Measurements from ENCODE around the gene SLC38A3. TPM values are rescaled to one million over a fixed set of nuclear protein-coding genes. Genes with fewer than 3 reads are reported as not detected.
A peak's percentile ranks its signal among the peaks of the same experiment; 100 is the strongest.

The SLC38A3 gene
- total and polyA plus RNA-seq, 11 donors, result 1.0 to 14.8 (median 8.4) TPM

DNA sequence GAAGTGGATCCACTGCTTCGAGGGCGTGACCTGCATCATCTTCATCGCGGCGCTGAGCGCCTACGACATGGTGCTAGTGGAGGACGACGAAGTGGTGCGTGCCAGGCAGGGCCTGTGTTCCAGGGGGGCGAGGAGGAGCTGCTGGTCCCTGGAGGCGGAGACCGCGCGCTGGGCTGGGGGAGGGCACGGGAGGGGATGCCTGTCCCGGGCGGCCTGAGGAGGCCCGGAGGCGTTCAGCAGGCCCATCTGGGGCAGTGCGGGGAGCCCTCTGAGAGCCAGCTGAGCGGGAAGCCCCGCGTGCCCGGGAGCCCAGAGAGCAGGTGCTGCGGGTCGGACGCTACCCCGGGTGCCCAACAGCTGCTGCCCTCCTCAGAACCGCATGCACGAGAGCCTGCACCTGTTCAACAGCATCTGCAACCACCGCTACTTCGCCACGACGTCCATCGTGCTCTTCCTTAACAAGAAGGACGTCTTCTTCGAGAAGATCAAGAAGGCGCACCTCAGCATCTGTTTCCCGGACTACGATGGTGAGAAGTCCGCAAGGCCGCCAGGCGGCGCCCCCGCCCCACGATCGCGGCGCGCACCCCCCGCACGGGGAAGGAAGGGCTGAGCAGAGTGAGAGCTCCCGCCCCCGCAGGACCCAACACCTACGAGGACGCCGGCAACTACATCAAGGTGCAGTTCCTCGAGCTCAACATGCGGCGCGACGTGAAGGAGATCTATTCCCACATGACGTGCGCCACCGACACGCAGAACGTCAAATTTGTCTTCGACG, 10.8 kb upstream of the SLC38A3 start:
- peaks cover 12 to 39% (median 21%) of the 10 kb centered on the region in 9 donors for H3K27me3 ChIP-seq
- H3K27ac ChIP-seq, result no peak overlapping the region
- DNase-seq (peak; percentile 54 to 86 (median 64)), ATAC-seq (peak; percentile 45 to 72 (median 68))
- H3K36me3 ChIP-seq, result no peaks in the 10 kb centered on the region
- intact Hi-C loops (cut with DNase I), result loop anchor here in 8 of 10 donors (1.0 to 10.0 kb wide), 7 partner anchors 32 to 350 kb away; partner anchors contain the start of gene HYAL2 (in 1 of the 8)
- H3K4me1 ChIP-seq, result peaks cover 3 to 25% (median 14%) of the 10 kb centered on the region in 12 donors
- H3K9me3 ChIP-seq, result no peaks in the 10 kb centered on the region
- 6 to 10% (median 9%) methylated on average over 38 to 70 of the region's 70 CpGs for WGBS, 4 donors
- TF ChIP-seq CTCF (IDR thresholded peaks at IDR 0.05), result peak; percentile 62 to 90 (median 83)
- TF ChIP-seq POLR2A (IDR thresholded peaks at IDR 0.05), result no peak
- peak overlapping the region in 6 of 12 donors; percentile 12 to 33 (median 15) for H3K4me3 ChIP-seq

GRCh38 chr3:50194903-50195500, 10.1 kb upstream of the SLC38A3 start:
- WGBS, 4 donors, result 50 to 65% (median 63%) methylated on average over 10 to 14 of the region's 14 CpGs
- peak overlapping the region in 6 of 12 donors; percentile 12 to 33 (median 15) for H3K4me3 ChIP-seq
- peaks cover 12 to 44% (median 21%) of the 10 kb centered on the region in 9 donors for H3K27me3 ChIP-seq
- H3K36me3 ChIP-seq, result no peaks in the 10 kb centered on the region
- no peak for DNase-seq
- TF ChIP-seq CTCF (IDR thresholded peaks at IDR 0.05), result no peak
- no peak for TF ChIP-seq POLR2A (IDR thresholded peaks at IDR 0.05)
- peaks cover 3 to 25% (median 14%) of the 10 kb centered on the region in 12 donors for H3K4me1 ChIP-seq
- no peaks in the 10 kb centered on the region for H3K9me3 ChIP-seq
- H3K27ac ChIP-seq, result no peak overlapping the region
- intact Hi-C loops (cut with DNase I), result loop anchor here in 8 of 10 donors (1.0 to 10.0 kb wide), 7 partner anchors 31 to 350 kb away; partner anchors contain the start of gene HYAL2 (in 1 of the 8)
- ATAC-seq, result peak in 3 of 4 donors; percentile 25 to 38 (median 27)

DNA sequence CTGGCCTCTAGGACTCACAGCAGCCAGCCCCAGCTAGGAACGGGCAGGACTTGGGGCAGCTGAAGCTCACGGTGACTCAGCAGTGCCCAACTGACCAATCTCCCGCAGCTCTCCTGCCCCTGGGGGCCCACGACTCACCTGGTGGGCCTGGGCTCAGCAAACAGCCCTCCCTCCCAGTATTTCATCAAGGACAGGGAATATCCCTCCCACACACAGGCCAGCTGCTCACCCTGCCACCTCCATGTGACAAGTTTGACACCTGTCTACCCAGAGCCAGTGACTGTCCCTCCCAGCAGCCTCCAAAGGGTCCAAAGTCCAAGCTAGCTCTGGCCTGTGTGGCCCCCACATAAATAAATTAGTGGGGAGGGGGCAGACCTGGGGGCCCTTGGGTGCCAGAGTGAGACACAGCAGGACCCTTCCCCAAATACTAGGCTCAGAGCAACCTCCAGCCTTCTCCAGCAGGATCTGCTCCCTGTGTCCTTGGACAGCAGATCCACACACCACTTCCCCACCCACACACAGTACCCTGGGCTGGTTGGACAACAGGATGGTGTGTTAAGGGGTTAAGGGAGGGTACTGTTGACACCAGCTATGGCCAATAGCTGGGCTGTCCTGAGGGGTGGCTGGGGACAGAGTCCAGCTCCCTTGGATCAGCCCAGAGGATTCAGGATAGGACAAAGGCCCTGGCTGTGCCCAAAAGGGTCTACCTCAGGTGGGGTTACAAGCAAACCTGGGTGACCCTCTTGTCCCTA, 9.4 kb upstream of the SLC38A3 start:
- 67 to 82% (median 69%) methylated on average over 4 of the region's 4 CpGs for WGBS, 4 donors
- H3K27ac ChIP-seq, result no peak overlapping the region
- H3K4me1 ChIP-seq, result peaks cover 3 to 25% (median 14%) of the 10 kb centered on the region in 12 donors
- no peaks in the 10 kb centered on the region for H3K9me3 ChIP-seq
- TF ChIP-seq POLR2A (IDR thresholded peaks at IDR 0.05) (no peak), CTCF (IDR thresholded peaks at IDR 0.05) (no peak)
- ATAC-seq (no peak), DNase-seq (no peak)
- H3K36me3 ChIP-seq, result no peaks in the 10 kb centered on the region
- H3K4me3 ChIP-seq, result no peak overlapping the region
- intact Hi-C loops (cut with DNase I), result loop anchor here in 4 of 10 donors (2.0 to 10.0 kb wide), 4 partner anchors 31 to 349 kb away; no protein-coding TSS in a partner anchor
- H3K27me3 ChIP-seq, result peaks cover 12 to 45% (median 21%) of the 10 kb centered on the region in 9 donors
